Astrocyte (in vitro differentiated cells and primary cell): ENCODE results near the gene TSPEAR. TPM values are rescaled to one million over a fixed set of nuclear protein-coding genes. Genes with fewer than 3 reads are reported as not detected.
"Not testable (repeated sequence)": the region's sequence is repeated elsewhere in the genome, so short reads cannot be mapped to it uniquely, and the experiment has no call there.

ENCODE experiments used
- DNase-seq: peaks from one replicate; pipeline ENCODE4 v3.0.0-alpha.2; 2010; ENCODE audit warnings: low read depth
- FAIRE-seq: peaks from 2 replicates; lab custom pipeline; 2011; peaks lifted over from hg19 to GRCh38; lab: Jason Lieb, UNC
- H2AFZ ChIP-seq: 2 replicates; pipeline ENCODE4 v1.6.0; 2012; ENCODE audit warnings: low read depth, low read length, inconsistent platforms
- H3K27ac ChIP-seq: 2 replicates; pipeline ENCODE4 v1.5.1; 2011; ENCODE audit warnings: low read depth, low read length, inconsistent platforms
- H3K27me3 ChIP-seq: 2 replicates; pipeline ENCODE4 v1.6.0; 2011; ENCODE audit warnings: low read length, inconsistent platforms; ENCODE audit not compliant: insufficient read depth
- H3K36me3 ChIP-seq: 2 replicates; pipeline ENCODE4 v1.5.1; 2011; ENCODE audit warnings: low read length, inconsistent platforms; ENCODE audit not compliant: insufficient read depth
- H3K4me1 ChIP-seq: 2 replicates; pipeline ENCODE4 v1.5.1; 2011; ENCODE audit warnings: low read length, inconsistent platforms; ENCODE audit not compliant: insufficient read depth
- H3K4me2 ChIP-seq: 2 replicates; pipeline ENCODE4 v1.6.0; 2012; ENCODE audit warnings: low read length, inconsistent platforms
- H3K4me3 ChIP-seq: 2 replicates; pipeline ENCODE4 v1.5.1; 2011; ENCODE audit warnings: low read depth, mild to moderate bottlenecking, low read length, inconsistent platforms; ENCODE audit not compliant: insufficient read depth
- H3K79me2 ChIP-seq: 2 replicates; pipeline ENCODE4 v1.6.0; 2012; ENCODE audit warnings: mild to moderate bottlenecking, low read length, inconsistent platforms; ENCODE audit not compliant: insufficient read depth
- H3K9ac ChIP-seq: 2 replicates; pipeline ENCODE4 v1.6.0; 2012; ENCODE audit warnings: mild to moderate bottlenecking, low read length, inconsistent platforms
- H3K9me3 ChIP-seq: 2 replicates; pipeline ENCODE4 v1.5.1; 2012; ENCODE audit warnings: low read depth, mild to moderate bottlenecking, low read length, inconsistent platforms; ENCODE audit not compliant: insufficient read depth
- H4K20me1 ChIP-seq: 2 replicates; pipeline ENCODE4 v1.6.0; 2012; ENCODE audit warnings: low read length, inconsistent platforms; ENCODE audit not compliant: insufficient read depth
- H3K27ac Mint-ChIP-seq: one replicate; pipeline ENCODE4 v1.8.0; 2021; ENCODE audit warnings: mild to moderate bottlenecking, mixed read lengths; ENCODE audit not compliant: unreplicated experiment
- H3K27me3 Mint-ChIP-seq: one replicate; pipeline ENCODE4 v1.8.0; 2021; ENCODE audit warnings: low read depth, mixed read lengths; ENCODE audit not compliant: unreplicated experiment
- H3K36me3 Mint-ChIP-seq: one replicate; pipeline ENCODE4 v1.8.0; 2021; ENCODE audit warnings: low read depth, mixed read lengths; ENCODE audit not compliant: unreplicated experiment
- H3K4me1 Mint-ChIP-seq: one replicate; pipeline ENCODE4 v1.8.0; 2021; ENCODE audit warnings: low read depth, mixed read lengths; ENCODE audit not compliant: unreplicated experiment
- H3K4me3 Mint-ChIP-seq: one replicate; pipeline ENCODE4 v1.8.0; 2021; ENCODE audit warnings: mild to moderate bottlenecking, moderate library complexity, mixed read lengths; ENCODE audit not compliant: unreplicated experiment
- H3K9me3 Mint-ChIP-seq: one replicate; pipeline ENCODE4 v1.8.0; 2021; ENCODE audit warnings: mild to moderate bottlenecking, mixed read lengths; ENCODE audit not compliant: unreplicated experiment
- CTCF ChIP-seq: IDR thresholded peaks from 2 replicates; pipeline ENCODE4 v1.5.1; 2011; ENCODE audit warnings: low read depth, mild to moderate bottlenecking, inconsistent platforms, low read length, moderate library complexity; ENCODE audit not compliant: insufficient read depth
- EZH2 ChIP-seq: IDR thresholded peaks from 2 replicates; pipeline ENCODE4 v1.6.1; 2012; ENCODE audit warnings: mild to moderate bottlenecking, low read length, inconsistent platforms; ENCODE audit not compliant: insufficient read depth
- total RNA-seq: library from RNA; stranded (reverse); gene quantifications from 2 replicates; pipeline ENCODE4 v1.2.1, GENCODE V29; 2021

TSPEAR gene
- total RNA-seq, 1 donor from 2014 or later, result not detected

GRCh38 chr21:44697811-44698734 lies 13.3 kb downstream of the TSPEAR start:
- peaks cover 50% of the 10 kb centered on the region for H3K27me3 Mint-ChIP-seq
- peaks cover 8% of the 10 kb centered on the region for H3K4me1 Mint-ChIP-seq
- Histone ChIP-seq H3K9me3 (no peaks in the 10 kb centered on the region), H4K20me1 (no peaks in the 10 kb centered on the region), H2AFZ (no peak overlapping the region), H3K9ac (no peak overlapping the region), H3K4me2 (no peak overlapping the region), H3K4me1 (no peaks in the 10 kb centered on the region), H3K4me3 (no peak overlapping the region), H3K79me2 (no peaks in the 10 kb centered on the region), H3K36me3 (no peaks in the 10 kb centered on the region), H3K27me3 (peaks cover 25% of the 10 kb centered on the region), H3K27ac (no peak overlapping the region)
- H3K4me3 Mint-ChIP-seq, result no peak overlapping the region
- TF ChIP-seq EZH2 (no peak), CTCF (no peak)
- FAIRE-seq, result no peak
- no peaks in the 10 kb centered on the region for H3K36me3 Mint-ChIP-seq
- H3K9me3 Mint-ChIP-seq, result peaks cover 21% of the 10 kb centered on the region
- H3K27ac Mint-ChIP-seq, result no peak overlapping the region
- no peak for DNase-seq

GRCh38 chr21:44697172-44697810 lies 14.1 kb downstream of the TSPEAR start, which contains the start of gene KRTAP10-12:
Gene KRTAP10-12, plus strand, starts transcription at chr21:44697172. Its CDS starts 30 bp downstream, at chr21:44697202.
- H3K9me3 Mint-ChIP-seq, result peaks cover 25% of the 10 kb centered on the region
- not testable (repeated sequence) for H3K4me1 ChIP-seq, H3K79me2 ChIP-seq, H3K36me3 ChIP-seq, H3K27ac Mint-ChIP-seq, H3K9me3 ChIP-seq, FAIRE-seq, H3K36me3 Mint-ChIP-seq, H4K20me1 ChIP-seq, H3K4me1 Mint-ChIP-seq, H3K4me3 Mint-ChIP-seq, H2AFZ ChIP-seq, H3K4me3 ChIP-seq, H3K9ac ChIP-seq, H3K4me2 ChIP-seq, H3K27ac ChIP-seq, DNase-seq
- peaks cover 44% of the 10 kb centered on the region for H3K27me3 Mint-ChIP-seq
- peaks cover 25% of the 10 kb centered on the region for H3K27me3 ChIP-seq

- Mint-ChIP-seq H3K4me3 (no peak overlapping the region), H3K9me3 (peaks cover 25% of the 10 kb centered on the region), H3K27me3 (peaks cover 42% of the 10 kb centered on the region), H3K36me3 (no peaks in the 10 kb centered on the region), H3K4me1 (peaks cover 8% of the 10 kb centered on the region), H3K27ac (no peak overlapping the region)
- Histone ChIP-seq H3K36me3 (no peaks in the 10 kb centered on the region), H3K9me3 (peaks cover 2% of the 10 kb centered on the region), H3K4me1 (no peaks in the 10 kb centered on the region), H2AFZ (no peak overlapping the region), H3K9ac (no peak overlapping the region), H3K27me3 (peaks cover 21% of the 10 kb centered on the region), H3K27ac (no peak overlapping the region), H3K4me3 (no peak overlapping the region), H3K79me2 (no peaks in the 10 kb centered on the region), H4K20me1 (no peaks in the 10 kb centered on the region), H3K4me2 (no peak overlapping the region)
- TF ChIP-seq CTCF, result no peak
- no peak for TF ChIP-seq EZH2
- no peak for DNase-seq
- no peak for FAIRE-seq
These were observed 14.8 kb downstream of the TSPEAR start for GRCh38 chr21:44696572-44696971.
